ENCODE data around the gene BRCA2.
A peak's percentile ranks its signal among the peaks of the same experiment; 100 is the strongest.

BRCA2 gene

GRCh38 chr13:32323912-32324311 is 8.6 kb downstream of the BRCA2 start:
- peaks cover 5% of the 10 kb centered on the region for H4K20me1 ChIP-seq (ENCODE audit: insufficient read depth, low read length, poor library complexity, severe bottlenecking)
- peaks cover 16% of the 10 kb centered on the region for H3K36me3 ChIP-seq (ENCODE audit: insufficient read depth, low read length)
- no peak overlapping the region for H2AFZ ChIP-seq (ENCODE audit: low read length)
- H3K9me2 ChIP-seq (replicated peaks; ENCODE audit: low read depth, low read length) = no peaks in the 10 kb centered on the region
- H3K9me3 ChIP-seq (ENCODE audit: insufficient read depth, low read depth, low read length) = no peaks in the 10 kb centered on the region
- peaks cover 38% of the 10 kb centered on the region; the same call in 1 of the 2 replicates for H3K79me2 ChIP-seq (ENCODE audit: insufficient read depth, low read length)
- H3K27me3 ChIP-seq (ENCODE audit: insufficient read depth, low read length, poor library complexity, severe bottlenecking) = no peaks in the 10 kb centered on the region
- no peaks in the 10 kb centered on the region for H3F3A ChIP-seq (ENCODE audit: low read depth)
- peak overlapping the region; percentile 21 for H3K4me2 ChIP-seq (ENCODE audit: low read depth, low read length, poor library complexity, severe bottlenecking)
- H3K4me1 ChIP-seq (ENCODE audit: insufficient read depth, low read length, poor library complexity, severe bottlenecking) = peaks cover 23% of the 10 kb centered on the region
- H3K9ac ChIP-seq (ENCODE audit: low read depth, low read length, poor library complexity, severe bottlenecking) = no peak overlapping the region
- H3K4me3 ChIP-seq (ENCODE audit: low read length, poor library complexity, severe bottlenecking) = no peak overlapping the region
- TF ChIP-seq CTCF (conservative IDR thresholded peaks at IDR 0.05; ENCODE audit: low read length) = no peak
- no peak for TF ChIP-seq EZH2phosphoT487 (IDR thresholded peaks at IDR 0.05; ENCODE audit: borderline replicate concordance)

GRCh38 chr13:32330441-32330840 is 15.1 kb downstream of the BRCA2 start:
- no peak overlapping the region for H3K4me3 ChIP-seq (ENCODE audit: low read length, poor library complexity, severe bottlenecking)
- no peaks in the 10 kb centered on the region for H3K9me3 ChIP-seq (ENCODE audit: insufficient read depth, low read depth, low read length)
- H3K79me2 ChIP-seq (ENCODE audit: insufficient read depth, low read length) = peaks cover 11% of the 10 kb centered on the region; the same call in 1 of the 2 replicates
- no peak overlapping the region for H3K9ac ChIP-seq (ENCODE audit: low read depth, low read length, poor library complexity, severe bottlenecking)
- peaks cover 55% of the 10 kb centered on the region for H3K36me3 ChIP-seq (ENCODE audit: insufficient read depth, low read length)
- no peaks in the 10 kb centered on the region for H3F3A ChIP-seq (ENCODE audit: low read depth)
- H3K27me3 ChIP-seq (ENCODE audit: insufficient read depth, low read length, poor library complexity, severe bottlenecking) = no peaks in the 10 kb centered on the region
- H2AFZ ChIP-seq (ENCODE audit: low read length) = no peak overlapping the region
- H4K20me1 ChIP-seq (ENCODE audit: insufficient read depth, low read length, poor library complexity, severe bottlenecking) = no peaks in the 10 kb centered on the region
- H3K9me2 ChIP-seq (replicated peaks; ENCODE audit: low read depth, low read length) = no peaks in the 10 kb centered on the region
- H3K4me1 ChIP-seq (ENCODE audit: insufficient read depth, low read length, poor library complexity, severe bottlenecking) = no peaks in the 10 kb centered on the region
- H3K4me2 ChIP-seq (ENCODE audit: low read depth, low read length, poor library complexity, severe bottlenecking) = no peak overlapping the region
- no peak for TF ChIP-seq EZH2phosphoT487 (IDR thresholded peaks at IDR 0.05; ENCODE audit: borderline replicate concordance)
- no peak for TF ChIP-seq CTCF (conservative IDR thresholded peaks at IDR 0.05; ENCODE audit: low read length)

GRCh38 chr13:32334671-32335070 is 19.4 kb downstream of the BRCA2 start:
- no peak overlapping the region for H2AFZ ChIP-seq (ENCODE audit: low read length)
- H3K27me3 ChIP-seq (ENCODE audit: insufficient read depth, low read length, poor library complexity, severe bottlenecking) = no peaks in the 10 kb centered on the region
- no peaks in the 10 kb centered on the region for H3K4me1 ChIP-seq (ENCODE audit: insufficient read depth, low read length, poor library complexity, severe bottlenecking)
- no peak overlapping the region for H3K9ac ChIP-seq (ENCODE audit: low read depth, low read length, poor library complexity, severe bottlenecking)
- no peak overlapping the region for H3K4me2 ChIP-seq (ENCODE audit: low read depth, low read length, poor library complexity, severe bottlenecking)
- no peaks in the 10 kb centered on the region for H4K20me1 ChIP-seq (ENCODE audit: insufficient read depth, low read length, poor library complexity, severe bottlenecking)
- TF ChIP-seq CTCF (conservative IDR thresholded peaks at IDR 0.05; ENCODE audit: low read length) (no peak), EZH2phosphoT487 (IDR thresholded peaks at IDR 0.05; ENCODE audit: borderline replicate concordance) (no peak)
- peaks cover 60% of the 10 kb centered on the region for H3K36me3 ChIP-seq (ENCODE audit: insufficient read depth, low read length)
- no peak overlapping the region for H3K4me3 ChIP-seq (ENCODE audit: low read length, poor library complexity, severe bottlenecking)
- no peaks in the 10 kb centered on the region for H3K9me2 ChIP-seq (replicated peaks; ENCODE audit: low read depth, low read length)
- no peaks in the 10 kb centered on the region for H3K9me3 ChIP-seq (ENCODE audit: insufficient read depth, low read depth, low read length)
- no peaks in the 10 kb centered on the region for H3F3A ChIP-seq (ENCODE audit: low read depth)
- H3K79me2 ChIP-seq (ENCODE audit: insufficient read depth, low read length) = peaks cover 11% of the 10 kb centered on the region; the same call in 1 of the 2 replicates
